HG02642 (cell line): ENCODE measurements around the gene MFN2.
"Not testable (repeated sequence)": the region's sequence is repeated elsewhere in the genome, so short reads cannot be mapped to it uniquely, and the experiment has no call there.

Experiments used
- ATAC-seq: cut with Tn5 transposase; IDR thresholded peaks from one replicate; pipeline ENCODE4 v1.9.1; 2021; ENCODE audit warnings: mild to moderate bottlenecking; ENCODE audit not compliant: unreplicated experiment, poor library complexity

Gene MFN2

DNA sequence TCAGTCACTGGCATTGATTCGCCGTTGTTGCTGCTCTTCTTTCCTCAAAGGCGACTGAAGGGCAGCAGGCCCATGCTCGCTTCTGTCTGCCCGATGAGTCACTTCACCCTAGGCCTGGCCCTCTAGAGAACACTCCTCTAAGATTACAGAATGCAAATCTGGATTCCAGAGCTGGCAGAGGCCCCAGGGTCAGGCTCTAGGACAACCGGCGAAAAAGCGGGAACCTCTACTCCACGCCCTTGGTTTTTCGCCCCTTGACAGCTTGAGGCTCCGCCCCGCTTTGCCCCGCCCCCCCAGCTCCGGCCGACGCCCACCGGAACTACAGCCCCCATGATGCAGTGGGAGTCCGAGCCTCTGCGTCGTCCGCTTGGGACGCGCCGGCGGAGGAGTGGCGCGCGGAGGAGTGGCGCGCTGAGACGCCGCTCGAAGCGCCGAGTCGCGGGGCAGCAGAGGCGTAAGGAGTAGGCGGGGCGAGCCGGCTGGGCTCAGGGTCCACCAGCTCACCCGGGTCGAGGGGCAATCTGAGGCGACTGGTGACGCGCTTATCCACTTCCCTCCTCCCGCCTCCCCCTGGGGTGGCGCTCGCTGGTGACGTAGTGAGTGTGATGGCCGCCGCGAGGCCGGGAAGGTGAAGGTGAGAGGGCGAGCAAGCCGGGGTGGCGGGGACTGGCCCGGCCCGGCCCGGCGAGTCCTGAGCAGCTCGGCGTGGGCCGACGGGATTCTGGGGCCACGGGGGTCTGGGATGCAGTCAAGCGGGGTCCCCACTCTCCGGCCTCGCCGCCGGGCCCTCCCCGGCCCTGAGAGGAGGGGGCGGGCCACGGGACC, at the start of gene MFN2:
MFN2 (plus strand) TSS at position 594 of the 825 bp plus-strand sequence. CDS start 8,725 bp downstream, outside the sequence.
- peak; percentile 89 for ATAC-seq

DNA sequence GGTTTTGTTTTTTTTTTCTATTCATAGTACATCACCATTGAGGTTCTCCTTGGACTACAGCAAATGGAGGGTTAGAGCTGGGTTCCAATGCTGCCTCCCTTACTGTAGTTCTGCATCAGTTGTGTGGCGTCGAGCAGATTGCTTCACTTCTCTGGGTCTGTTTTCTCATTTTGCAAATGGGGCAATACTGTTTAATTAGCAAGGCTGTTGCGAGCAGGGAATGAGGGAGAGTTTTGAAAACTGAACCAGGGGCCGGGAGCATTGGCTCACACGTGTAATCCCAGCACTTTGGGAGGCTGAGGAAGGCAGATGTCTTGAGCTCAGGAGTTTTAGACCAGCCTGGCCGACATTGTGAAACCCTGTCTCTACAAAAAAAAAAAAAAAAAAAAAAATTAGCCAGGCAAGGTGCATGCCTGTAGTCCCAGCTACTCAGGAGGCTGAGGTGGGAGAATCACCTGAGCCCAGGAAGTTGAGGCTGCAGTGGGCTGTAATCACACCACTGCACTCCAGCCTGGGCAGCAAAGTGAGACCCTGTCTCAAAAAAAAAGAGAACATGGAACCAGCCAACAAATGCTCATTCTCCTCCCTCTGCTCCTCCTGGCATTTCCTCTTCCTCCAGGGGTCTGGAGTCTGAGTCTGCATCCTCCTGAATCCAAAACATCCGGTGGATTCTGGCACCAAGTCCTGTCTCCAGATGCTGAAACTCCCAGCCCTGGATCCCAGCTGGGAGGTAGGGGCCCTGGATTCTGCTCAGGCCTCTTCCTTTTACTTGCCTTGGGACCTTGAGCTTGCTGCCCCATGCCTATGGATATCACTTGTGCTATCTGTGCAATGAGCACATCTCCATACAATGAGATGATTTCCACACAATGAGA, 49.4 kb upstream of the MFN2 start:
- no peak for ATAC-seq

DNA sequence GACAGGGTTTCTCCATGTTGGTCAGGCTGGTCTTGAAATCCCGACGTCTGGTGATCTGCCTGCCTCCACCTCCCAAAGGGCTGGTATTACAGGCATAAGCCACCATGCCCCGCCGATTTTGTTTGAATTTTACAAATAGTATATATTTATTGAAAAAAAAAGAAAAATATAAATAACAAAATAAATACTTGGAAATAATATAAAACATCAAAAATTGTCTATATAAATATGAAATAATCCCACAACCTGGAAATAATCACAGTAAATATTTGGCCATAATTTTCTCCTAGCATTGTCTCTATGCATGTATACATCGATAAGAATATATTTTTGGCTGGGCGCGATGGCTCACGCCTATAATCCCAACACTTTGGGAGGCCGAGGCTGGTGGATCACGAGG, 48.4 kb upstream of the MFN2 start:
- ATAC-seq = no peak

DNA sequence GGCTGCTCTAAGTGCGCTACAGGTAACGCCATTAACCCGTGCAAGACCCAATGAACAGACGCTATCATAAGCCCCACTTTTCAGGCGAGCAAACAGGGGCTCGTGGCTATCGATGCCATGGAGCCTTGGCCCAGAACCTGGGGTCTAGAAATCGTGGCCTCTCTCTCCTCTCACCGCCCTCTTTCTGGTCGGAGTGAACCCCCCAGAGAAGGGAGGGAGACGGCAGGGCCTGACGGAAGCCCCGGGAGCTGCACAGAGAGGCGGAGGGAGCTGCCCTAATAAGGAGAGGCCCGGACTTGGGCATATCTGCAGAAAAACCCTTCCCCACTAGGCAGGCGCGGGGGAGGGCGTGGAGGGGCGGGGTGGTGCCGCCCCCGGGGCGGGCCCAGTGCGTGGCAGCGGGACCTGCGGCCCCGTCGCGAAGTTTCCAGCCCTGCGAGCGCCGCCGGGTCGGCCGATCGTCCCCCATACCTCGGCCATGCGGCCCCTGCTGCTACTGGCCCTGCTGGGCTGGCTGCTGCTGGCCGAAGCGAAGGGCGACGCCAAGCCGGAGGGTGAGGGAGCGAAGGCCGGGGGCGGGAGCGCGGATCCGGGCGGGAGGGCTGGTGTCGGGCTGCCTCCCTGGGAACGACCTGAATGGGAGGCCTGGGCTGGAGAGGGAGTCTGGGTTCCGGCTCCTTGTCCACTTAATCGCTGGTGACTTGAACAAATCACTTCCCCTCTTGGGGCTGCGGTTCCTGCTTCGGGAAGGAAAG, 45.8 kb upstream of the MFN2 start, which contains the start of gene PLOD1:
PLOD1 (plus strand) TSS at position 416 of the 755 bp plus-strand sequence; CDS start at position 479, 63 bp downstream.
- peak; percentile 87 for ATAC-seq

DNA sequence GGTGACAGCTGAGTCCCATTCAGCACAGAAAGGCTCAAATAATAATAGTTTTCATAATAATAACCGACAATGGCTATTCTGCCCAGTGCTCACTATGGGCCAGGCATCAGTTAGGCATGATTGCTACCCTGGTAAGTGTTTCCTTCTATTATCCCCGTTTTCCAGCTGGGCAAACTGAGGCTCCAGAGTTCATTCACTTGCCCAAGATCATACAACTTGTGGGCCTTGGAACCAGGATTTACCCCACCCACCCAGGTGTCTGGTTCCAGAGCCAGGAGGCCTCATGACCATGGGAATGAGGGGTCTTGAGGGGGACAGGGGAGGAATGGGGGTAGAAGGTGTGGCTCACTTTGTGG, 45.2 kb upstream of the MFN2 start:
- no peak for ATAC-seq

DNA sequence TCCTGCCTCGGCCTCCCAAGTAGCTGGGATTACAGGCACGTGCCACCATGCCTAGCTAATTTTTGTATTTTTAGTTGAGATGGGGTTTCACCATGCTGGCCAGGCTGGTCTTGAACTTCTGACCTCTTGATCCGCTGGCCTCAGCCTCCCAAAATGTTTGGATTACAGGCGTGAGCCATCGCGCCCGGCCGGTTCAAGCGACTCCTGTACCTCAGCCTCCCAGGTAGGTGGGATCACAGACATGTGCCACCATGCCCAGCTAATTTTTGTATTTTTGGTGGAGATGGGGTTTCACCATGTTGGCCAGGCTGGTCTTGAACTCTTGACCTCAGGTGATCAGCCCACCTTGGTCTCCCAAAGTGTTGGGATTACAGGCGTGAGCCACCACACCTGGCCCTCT, 44.5 kb upstream of the MFN2 start:
- ATAC-seq = not testable (repeated sequence)

DNA sequence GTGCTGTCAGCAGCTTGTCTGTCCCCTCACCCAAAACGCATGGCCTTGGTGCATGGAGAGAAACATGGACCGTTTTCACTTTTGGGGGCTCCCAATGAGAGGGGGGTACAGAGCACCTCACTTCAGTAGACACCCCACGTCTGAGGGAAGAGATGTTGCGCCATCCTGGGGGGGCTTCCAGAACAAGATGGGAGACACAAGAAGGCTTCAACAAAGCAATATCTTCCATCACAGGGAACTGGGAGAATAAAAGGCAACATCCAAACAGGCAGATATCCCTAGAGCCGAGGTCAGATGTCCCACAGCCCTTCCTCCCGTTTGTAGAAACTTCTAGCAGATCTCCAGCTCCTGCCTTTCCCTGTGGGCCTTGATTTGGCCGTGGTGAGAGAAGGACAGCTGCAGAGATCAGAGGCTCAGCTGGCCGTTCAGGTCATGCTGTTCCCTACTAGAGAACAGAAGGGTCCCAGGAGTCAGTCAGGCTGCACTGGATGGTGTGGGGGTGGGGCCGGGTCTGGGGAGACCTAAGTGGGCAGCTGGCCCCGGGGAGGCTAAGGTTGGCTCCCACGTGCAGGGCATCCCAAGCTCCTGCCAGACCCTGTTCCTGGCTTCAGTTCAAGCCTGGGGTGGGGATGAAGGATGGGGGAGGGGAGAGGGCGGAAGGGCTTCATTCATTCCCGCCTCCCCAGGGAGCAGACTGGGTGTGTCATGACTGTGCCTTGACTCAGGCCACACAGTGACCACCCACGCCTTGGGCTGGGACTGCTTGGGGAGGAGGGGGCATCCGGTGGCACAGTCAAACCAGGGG, 41.3 kb upstream of the MFN2 start:
- no peak for ATAC-seq

DNA sequence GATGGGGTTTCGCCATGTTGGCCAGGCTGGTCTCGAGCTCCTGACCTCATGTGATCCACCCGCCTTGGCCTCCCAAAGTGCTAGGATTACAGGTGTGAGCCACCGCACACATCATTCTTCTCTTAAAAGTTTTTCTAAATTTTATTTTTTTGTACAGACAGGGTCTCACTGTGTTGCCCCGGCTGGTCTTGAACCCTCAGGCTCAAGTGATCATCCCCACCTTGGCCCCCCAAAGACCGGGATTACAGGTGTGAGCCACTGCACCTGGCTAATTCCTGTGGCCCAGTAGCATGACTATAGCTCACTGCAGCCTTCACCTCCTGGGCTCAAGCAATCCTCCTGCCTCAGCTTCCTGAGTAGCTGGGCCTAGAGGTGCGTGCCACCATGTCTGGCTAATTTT, 40.5 kb upstream of the MFN2 start:
- not testable (repeated sequence) for ATAC-seq

DNA sequence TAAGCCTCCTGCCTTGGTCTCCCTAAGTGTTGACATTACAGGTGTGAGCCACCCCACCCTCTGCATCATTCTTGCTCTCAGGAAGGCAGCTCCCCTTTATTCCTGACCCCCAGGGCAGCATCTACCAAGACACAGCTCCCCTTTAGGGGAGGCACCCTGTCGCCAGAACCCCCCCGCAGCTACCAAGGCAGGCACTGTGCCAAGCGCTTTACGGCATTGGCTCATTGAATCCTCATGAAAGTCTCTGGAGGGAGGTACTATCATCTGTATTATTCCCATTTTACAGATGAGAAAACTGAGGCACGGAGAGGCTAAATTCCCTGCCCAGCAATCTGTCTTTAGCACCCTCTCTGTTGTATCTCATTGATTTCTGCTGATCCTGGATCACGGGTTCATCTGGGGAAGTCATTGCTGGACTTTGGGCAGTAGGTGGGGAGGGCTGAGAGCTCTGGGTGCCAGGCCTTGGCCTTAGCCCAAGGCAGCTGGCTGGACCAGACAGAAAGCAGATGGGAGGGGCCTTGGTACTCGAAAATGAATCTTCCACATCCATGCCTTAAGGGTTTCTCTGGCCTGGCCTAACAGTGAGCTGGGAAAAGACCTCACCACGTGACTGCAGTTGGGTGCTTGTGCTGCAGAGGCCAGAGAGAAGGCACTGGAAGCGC, 39.9 kb upstream of the MFN2 start:
- no peak for ATAC-seq

DNA sequence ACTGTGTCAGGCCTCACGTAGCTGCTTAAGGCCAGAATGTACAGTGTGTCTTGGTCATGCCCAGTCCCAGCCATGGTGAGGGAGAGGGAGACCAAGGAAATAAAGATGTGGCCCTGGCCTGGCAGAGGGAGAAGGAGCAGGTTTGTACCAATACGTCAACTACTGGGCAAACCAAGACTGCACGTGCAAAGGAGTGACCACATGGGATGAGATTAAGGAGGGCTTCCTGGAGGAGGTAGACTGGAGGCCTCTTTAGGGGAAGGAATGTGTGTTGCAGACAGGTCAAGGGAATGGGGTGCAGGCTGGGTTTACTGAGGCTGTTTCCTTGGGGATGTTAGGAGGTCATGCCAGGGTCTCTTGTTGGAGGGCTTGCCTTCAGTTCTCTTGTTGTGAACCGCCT, 38.0 kb upstream of the MFN2 start:
- no peak for ATAC-seq

DNA sequence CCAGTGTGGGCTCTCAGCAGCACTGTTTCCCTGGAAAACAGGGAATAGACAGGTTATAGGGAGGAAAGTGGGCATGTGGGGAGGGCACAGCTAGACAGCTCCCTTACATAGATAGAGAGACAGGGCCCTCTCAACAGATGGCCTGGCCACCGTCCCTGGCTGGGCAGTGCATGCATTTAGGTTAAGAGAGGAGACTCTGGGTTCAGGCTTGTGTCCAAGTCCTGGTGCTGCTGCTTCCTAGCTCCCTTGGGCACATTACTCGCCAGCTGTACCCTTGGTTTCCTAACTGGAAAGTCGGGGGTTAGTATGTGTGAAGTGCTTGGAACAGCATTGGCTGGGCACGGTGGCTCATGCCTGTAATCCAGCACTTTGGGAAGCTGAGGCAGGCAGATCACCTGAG, 36.6 kb upstream of the MFN2 start:
- no peak for ATAC-seq

DNA sequence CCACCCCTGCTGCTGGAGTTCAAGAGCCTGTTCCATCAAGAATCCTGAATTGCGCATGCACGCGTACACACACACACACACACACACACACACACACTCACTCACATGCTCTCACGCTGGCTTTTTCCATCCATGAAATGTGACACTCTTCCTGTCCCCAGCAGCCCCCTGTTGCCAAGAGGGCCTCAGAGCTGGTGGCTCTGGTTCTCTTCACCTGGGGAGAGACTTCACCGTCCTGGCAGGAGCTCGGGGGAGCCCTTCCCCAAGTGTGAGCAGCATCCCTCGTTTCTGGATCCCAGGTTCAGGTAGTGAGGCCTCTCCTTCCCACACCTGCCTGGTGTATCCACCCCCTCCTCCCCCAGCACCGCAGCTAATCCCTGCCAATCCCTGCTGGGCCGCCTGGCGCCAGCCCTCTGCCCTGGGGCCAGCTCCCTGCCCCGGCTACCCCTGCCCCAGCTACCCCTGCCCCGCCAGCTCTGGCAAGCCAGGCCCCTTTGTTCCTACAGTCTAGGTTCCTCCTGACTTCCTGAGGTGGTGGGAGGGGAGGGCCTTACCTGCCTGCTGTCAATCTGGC, 35.8 kb upstream of the MFN2 start:
- ATAC-seq = no peak

DNA sequence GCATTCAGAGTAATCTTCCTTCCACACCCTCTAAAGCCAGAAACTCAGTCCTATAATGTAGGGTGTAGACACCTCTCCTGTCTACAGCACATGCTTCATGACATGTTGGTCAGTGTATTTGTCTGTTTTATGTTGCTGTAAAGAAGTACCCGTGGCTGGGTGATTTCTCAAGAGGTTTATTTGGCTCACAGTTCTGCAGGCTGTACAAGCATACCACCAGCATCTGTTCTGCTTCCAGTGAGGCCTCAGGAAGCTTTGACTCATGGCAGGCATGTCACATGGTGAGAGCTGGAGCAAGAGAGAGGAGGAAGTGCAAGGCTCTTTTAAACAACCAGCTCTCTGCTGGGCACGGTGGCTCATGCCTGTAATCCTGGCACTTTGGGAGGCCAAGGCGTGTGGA, 33.6 kb upstream of the MFN2 start:
- ATAC-seq = no peak

DNA sequence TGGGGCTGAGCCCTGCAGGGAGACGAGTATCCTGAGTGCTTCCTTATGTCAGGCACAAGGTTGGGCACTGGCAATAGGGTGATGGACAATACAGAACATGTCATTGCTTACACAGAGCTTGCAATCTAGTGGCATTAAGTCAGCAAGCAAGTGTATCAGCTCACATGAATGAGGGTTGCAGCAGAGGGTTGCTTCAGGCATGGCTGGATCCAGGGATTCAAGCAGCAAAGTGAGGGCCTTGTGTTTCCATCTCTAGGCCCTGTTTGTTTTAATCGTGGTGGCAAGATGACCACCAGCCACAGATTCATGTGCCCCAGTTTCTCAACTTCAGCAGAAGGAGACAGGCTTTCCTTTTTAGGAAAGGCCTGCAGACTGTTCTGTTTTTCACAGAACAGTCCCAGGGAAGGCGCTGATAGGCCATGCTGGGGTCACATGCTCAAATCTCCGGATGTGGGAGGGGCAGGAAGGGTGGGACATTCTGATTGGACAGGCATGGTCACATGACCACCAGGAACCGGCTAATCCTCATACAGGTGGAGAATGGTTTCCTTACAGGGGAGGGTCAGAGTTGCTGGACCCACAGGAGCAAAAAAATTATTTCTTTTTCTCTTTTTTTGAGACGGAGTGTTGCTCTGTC, 31.3 kb upstream of the MFN2 start:
- ATAC-seq = no peak

DNA sequence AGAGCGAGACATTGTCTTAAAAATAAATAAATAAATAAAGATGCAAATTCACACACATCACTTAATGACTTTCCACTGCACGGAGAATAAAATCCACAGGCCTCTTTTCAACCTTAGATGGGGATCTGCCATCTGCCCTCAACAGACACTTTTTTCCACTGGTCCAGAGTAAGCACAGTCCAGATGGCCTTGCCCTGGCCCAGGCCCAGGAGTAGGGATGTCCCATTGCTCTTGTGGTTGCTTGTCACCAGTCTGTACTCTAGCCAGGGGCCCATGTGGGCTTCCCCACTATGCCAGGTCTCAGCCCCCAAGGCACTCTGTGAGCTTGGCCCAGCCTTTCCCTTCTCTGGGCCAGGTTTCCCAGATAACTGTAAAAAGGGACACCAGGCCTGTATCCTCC, 28.3 kb upstream of the MFN2 start:
- no peak for ATAC-seq

DNA sequence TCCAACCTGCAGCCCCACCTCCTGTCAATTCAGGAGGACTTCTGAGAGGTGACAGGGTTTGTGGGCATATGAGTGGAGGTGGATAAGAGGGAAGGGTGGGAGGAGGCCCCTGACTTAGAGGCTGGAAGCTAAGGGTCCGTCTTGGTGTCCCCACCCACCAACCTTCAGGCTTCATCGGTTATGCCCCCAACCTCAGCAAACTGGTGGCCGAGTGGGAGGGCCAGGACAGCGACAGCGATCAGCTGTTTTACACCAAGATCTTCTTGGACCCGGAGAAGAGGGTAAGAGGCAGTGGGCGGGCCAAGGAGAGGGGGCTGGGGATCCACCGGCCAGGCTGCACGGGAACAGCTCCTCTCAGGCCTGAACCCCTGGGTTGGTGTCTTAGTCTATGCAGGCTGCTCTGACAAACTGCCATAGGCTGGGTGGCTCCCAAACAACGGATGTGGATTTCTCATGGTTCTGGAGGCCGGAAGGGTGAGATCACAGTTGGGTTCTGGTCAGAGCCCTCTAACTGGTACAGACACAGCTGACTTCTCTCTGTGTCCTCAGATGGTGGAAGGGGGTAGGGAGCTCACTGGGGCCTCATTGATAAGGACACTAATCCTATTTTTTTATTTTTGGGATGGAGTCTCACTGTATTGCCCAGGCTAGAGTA, 27.7 kb upstream of the MFN2 start:
- no peak for ATAC-seq

DNA sequence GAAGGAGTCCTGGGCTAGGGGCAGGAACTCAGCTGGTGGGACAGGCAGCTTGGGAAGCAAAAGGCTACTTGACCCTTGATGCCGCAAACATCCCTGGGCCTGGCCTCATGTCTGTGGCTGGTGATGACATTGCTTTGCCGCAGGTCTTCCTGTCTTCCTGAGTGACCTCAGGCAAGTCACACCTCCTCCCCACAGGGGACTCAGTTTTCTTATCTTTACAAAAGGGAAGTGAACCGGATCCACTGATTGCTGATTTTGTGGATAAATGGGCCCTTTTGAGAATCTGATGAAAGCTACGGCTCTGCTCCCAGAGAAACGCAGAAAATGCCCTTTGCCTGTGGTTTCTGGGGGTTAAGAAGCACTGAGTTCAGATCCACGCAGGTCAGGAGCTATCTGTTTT, 25.0 kb upstream of the MFN2 start:
- ATAC-seq = no peak

DNA sequence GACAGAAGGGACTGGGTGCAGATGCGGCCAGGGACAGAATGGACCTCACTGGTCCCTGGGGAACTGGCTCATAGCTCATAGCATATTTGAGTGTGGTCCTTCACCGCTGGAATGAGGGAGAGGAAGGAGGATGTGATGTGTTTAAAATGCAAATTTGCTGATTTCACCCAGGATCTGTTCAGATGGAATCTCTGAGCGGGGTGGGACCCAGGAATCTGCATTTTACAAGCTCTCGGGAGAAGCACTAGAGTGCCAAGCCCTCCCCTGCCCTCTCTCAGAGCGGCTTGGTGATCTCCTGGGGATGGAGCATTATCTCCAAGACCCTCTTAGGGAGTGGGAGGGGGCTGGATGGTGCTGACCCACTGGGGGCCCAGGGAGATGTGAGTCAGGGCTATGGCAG, 22.8 kb upstream of the MFN2 start:
- no peak for ATAC-seq
